H9 (cell line): ENCODE data around the gene RTN4R. TPM values are rescaled to one million over a fixed set of nuclear protein-coding genes. Genes with fewer than 3 reads are reported as not detected.

Experiments
- DNase-seq: peaks from one replicate; pipeline ENCODE4 v3.0.0-alpha.2; 2017
- H2AFZ ChIP-seq: one replicate; pipeline ENCODE4 v1.6.1; 2013; ENCODE audit warnings: mild to moderate bottlenecking, low read length, control low read depth, moderate library complexity
- H2AK5ac ChIP-seq: 2 replicates; pipeline ENCODE4 v1.6.1; 2013; ENCODE audit warnings: low read length, control low read depth, mixed read lengths; ENCODE audit not compliant: insufficient read length
- H2BK120ac ChIP-seq: one replicate; pipeline ENCODE4 v1.6.1; 2013; ENCODE audit warnings: low read depth, mild to moderate bottlenecking, low read length, control low read depth, inconsistent platforms; ENCODE audit not compliant: poor library complexity, severe bottlenecking
- H2BK12ac ChIP-seq: 2 replicates; pipeline ENCODE4 v1.6.1; 2013; ENCODE audit warnings: low read length, control low read depth, mixed read lengths, low read depth; ENCODE audit not compliant: insufficient read length
- H2BK15ac ChIP-seq: 2 replicates; pipeline ENCODE4 v1.6.1; 2013; ENCODE audit warnings: low read depth, low read length, control low read depth
- H2BK20ac ChIP-seq: one replicate; pipeline ENCODE4 v1.6.1; 2013; ENCODE audit warnings: low read depth, mild to moderate bottlenecking, low read length, control low read depth, inconsistent platforms; ENCODE audit not compliant: poor library complexity, severe bottlenecking
- H2BK5ac ChIP-seq: 2 replicates; pipeline ENCODE4 v1.6.1; 2013; ENCODE audit warnings: low read length, control low read depth, mixed read lengths; ENCODE audit not compliant: insufficient read length
- H3K14ac ChIP-seq: 2 replicates; pipeline ENCODE4 v1.6.1; 2013; ENCODE audit warnings: low read length, control low read depth; ENCODE audit not compliant: insufficient read depth
- H3K18ac ChIP-seq: 2 replicates; pipeline ENCODE4 v1.6.1; 2013; ENCODE audit warnings: low read depth, mild to moderate bottlenecking, mixed read lengths, low read length, control low read depth; ENCODE audit not compliant: insufficient read length
- H3K23ac ChIP-seq: 2 replicates; pipeline ENCODE4 v1.6.1; 2013; ENCODE audit warnings: low read length, control low read depth, mixed read lengths, low read depth; ENCODE audit not compliant: insufficient read length
- H3K23me2 ChIP-seq: 2 replicates; pipeline ENCODE4 v1.6.1; 2013; ENCODE audit warnings: low read depth, mild to moderate bottlenecking, mixed read lengths, low read length, control low read depth; ENCODE audit not compliant: insufficient read length, poor library complexity, severe bottlenecking
- H3K27ac ChIP-seq: 2 replicates; pipeline ENCODE4 v1.5.1; 2013; ENCODE audit warnings: low read length, control low read depth, mixed read lengths, low read depth; ENCODE audit not compliant: insufficient read length
- H3K27me3 ChIP-seq: 2 replicates; pipeline ENCODE4 v1.6.1; 2013; ENCODE audit warnings: low read length, control low read depth, inconsistent platforms; ENCODE audit not compliant: insufficient read depth
- H3K4ac ChIP-seq: 2 replicates; pipeline ENCODE4 v1.6.1; 2013; ENCODE audit warnings: low read depth, mild to moderate bottlenecking, control low read depth, inconsistent platforms, low read length, moderate library complexity
- H3K4me1 ChIP-seq: 2 replicates; pipeline ENCODE4 v1.6.1; 2013; ENCODE audit warnings: low read length, control low read depth, inconsistent platforms; ENCODE audit not compliant: insufficient read depth
- H3K4me2 ChIP-seq: 2 replicates; pipeline ENCODE4 v1.6.1; 2013; ENCODE audit warnings: low read length, control low read depth, mixed read lengths; ENCODE audit not compliant: insufficient read length, insufficient read depth
- H3K56ac ChIP-seq: 2 replicates; pipeline ENCODE4 v1.6.1; 2013; ENCODE audit warnings: low read depth, mild to moderate bottlenecking, mixed read lengths, low read length, control low read depth; ENCODE audit not compliant: insufficient read length
- H3K79me1 ChIP-seq: 2 replicates; pipeline ENCODE4 v1.6.1; 2013; ENCODE audit warnings: low read depth, mild to moderate bottlenecking, moderate library complexity, low read length, control low read depth, inconsistent platforms; ENCODE audit not compliant: insufficient read depth, poor library complexity, severe bottlenecking
- H3K79me2 ChIP-seq: 2 replicates; pipeline ENCODE4 v1.6.1; 2013; ENCODE audit warnings: low read length, control low read depth, inconsistent platforms; ENCODE audit not compliant: insufficient read depth
- H3K9ac ChIP-seq: 2 replicates; pipeline ENCODE4 v1.6.1; 2013; ENCODE audit warnings: low read length, control low read depth, mixed read lengths; ENCODE audit not compliant: insufficient read length; ENCODE audit errors: extremely low read depth
- H3K9me3 ChIP-seq: one replicate; pipeline ENCODE4 v1.6.1; 2013; ENCODE audit warnings: low read depth, low read length, inconsistent platforms; ENCODE audit not compliant: control insufficient read depth
- H3T11ph ChIP-seq: one replicate; pipeline ENCODE4 v1.6.1; 2013; ENCODE audit warnings: mild to moderate bottlenecking, low read length, control low read depth, inconsistent platforms
- H4K20me1 ChIP-seq: one replicate; pipeline ENCODE4 v1.6.1; 2013; ENCODE audit not compliant: control insufficient read depth, insufficient read length, insufficient read depth
- H4K5ac ChIP-seq: 2 replicates; pipeline ENCODE4 v1.6.1; 2013; ENCODE audit warnings: low read depth, mild to moderate bottlenecking, mixed read lengths, low read length, control low read depth; ENCODE audit not compliant: insufficient read length
- H4K8ac ChIP-seq: replicated peaks from 2 replicates; pipeline ENCODE4 v1.6.1; 2013; ENCODE audit warnings: low read length, control low read depth, mixed read lengths, low read depth; ENCODE audit not compliant: insufficient read length
- H4K91ac ChIP-seq: 2 replicates; pipeline ENCODE4 v1.6.1; 2013; ENCODE audit warnings: low read depth, mild to moderate bottlenecking, moderate library complexity, mixed read lengths, low read length, control low read depth; ENCODE audit not compliant: insufficient read length
- H3K27ac Mint-ChIP-seq, 3 experiments: 2 replicates in 2 of 3; 3 replicates in 1 of 3; pipeline ENCODE4 v1.8.0; 2020 to 2021; ENCODE audit warnings: mixed read lengths in 3 of 3, mild to moderate bottlenecking in 1 of 3, moderate library complexity in 1 of 3
- H3K27me3 Mint-ChIP-seq: 2 replicates; pipeline ENCODE4 v1.8.0; 2021; ENCODE audit warnings: low read depth, mild to moderate bottlenecking, moderate library complexity, mixed read lengths
- H3K36me3 Mint-ChIP-seq, 3 experiments: 2 replicates in 2 of 3; 3 replicates in 1 of 3; pipeline ENCODE4 v1.8.0; 2020 to 2021; ENCODE audit warnings: low read depth in 3 of 3, mixed read lengths in 3 of 3; ENCODE audit not compliant: insufficient read depth in 1 of 3
- H3K4me1 Mint-ChIP-seq, 2 experiments: 2 replicates each; pipeline ENCODE4 v1.8.0; 2020; ENCODE audit warnings: mixed read lengths in 2 of 2
- H3K4me3 Mint-ChIP-seq, 2 experiments: 2 replicates in 1 of 2; 3 replicates in 1 of 2; pipeline ENCODE4 v1.8.0; 2020 to 2021; ENCODE audit warnings: mild to moderate bottlenecking in 2 of 2, mixed read lengths in 2 of 2, moderate library complexity in 1 of 2
- H3K9me3 Mint-ChIP-seq, 2 experiments: 2 replicates in 1 of 2; 3 replicates in 1 of 2; pipeline ENCODE4 v1.8.0; 2020; ENCODE audit warnings: mild to moderate bottlenecking in 2 of 2, mixed read lengths in 2 of 2, moderate library complexity in 1 of 2
- WGBS: extraction: QIAGEN DNeasy Blood & Tissue Kit; methylation state at CpG from one replicate; pipeline ENCODE4 v1.1.7; 2013; ENCODE audit warnings: missing lambda C conversion rate, low lambda C conversion rate, mixed read lengths; ENCODE audit not compliant: insufficient read length; ENCODE audit errors: extremely low coverage; 5-methylcytosine and 5-hydroxymethylcytosine counted together
- total RNA-seq: library from RNA; stranded (reverse); gene quantifications from 2 replicates; pipeline ENCODE4 v1.2.1, GENCODE V29; 2021
- TF ChIP-seq, protein P1 (sequence below): fragments of 200-600 bp; sonication (generic); conservative IDR thresholded peaks from 3 replicates; pipeline ENCODE4 v1.8.0; 2021; ENCODE audit warnings: antibody characterized with exemption, mild to moderate bottlenecking

RTN4R gene
- total RNA-seq, 1 experiment from 2014 or later = 19.0 TPM

DNA sequence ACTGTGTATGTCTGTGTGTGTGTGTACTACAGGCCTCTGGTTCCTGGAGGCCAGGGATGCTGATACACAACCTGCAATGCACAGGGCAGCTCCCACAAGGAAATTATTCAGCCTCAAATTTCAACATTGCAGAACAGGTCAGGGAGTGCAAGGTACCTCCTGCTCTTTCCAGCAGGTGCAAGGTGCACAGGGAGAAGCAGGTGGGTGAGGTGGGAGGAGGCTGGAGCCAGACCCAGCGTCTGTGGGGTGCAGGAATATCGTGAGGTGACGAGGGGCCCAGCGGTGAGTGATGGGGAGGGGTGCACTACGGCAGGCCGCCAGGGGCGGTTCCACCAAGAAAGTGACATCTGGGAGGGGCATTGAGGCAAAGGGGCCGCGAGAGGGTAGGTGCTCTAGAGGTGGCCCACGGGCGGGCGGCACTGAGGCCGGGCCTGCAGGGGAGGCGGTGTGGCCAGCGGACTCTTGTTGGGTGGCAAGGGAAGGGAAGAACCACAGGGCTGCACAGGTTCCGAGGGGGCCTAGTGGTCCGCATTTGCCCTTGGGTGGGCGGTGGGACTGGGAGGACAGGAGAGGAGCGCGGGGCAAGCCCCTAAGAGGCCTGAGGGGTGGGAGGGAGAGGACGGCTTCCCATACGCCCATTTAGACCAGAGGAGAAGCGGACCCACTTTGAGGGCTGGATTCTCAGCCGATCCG lies 30.1 kb upstream of the RTN4R start:
- no peak overlapping the region for H3K18ac ChIP-seq

More for the DNA sequence above, 30.1 kb upstream of the RTN4R start:
- no peaks in the 10 kb centered on the region for H4K20me1 ChIP-seq
- no peak overlapping the region for H2BK20ac ChIP-seq
- H3K27me3 Mint-ChIP-seq = peaks cover 67% of the 10 kb centered on the region
- no peak overlapping the region for H2AFZ ChIP-seq
- H3K9me3 ChIP-seq = no peaks in the 10 kb centered on the region
- no peak overlapping the region for H2BK12ac ChIP-seq
- H4K5ac ChIP-seq = no peak overlapping the region
- H4K91ac ChIP-seq = no peak overlapping the region
- no peaks in the 10 kb centered on the region for H3K4me1 ChIP-seq
- no peak overlapping the region for H3K27ac ChIP-seq
- no peak overlapping the region for H3K9ac ChIP-seq
- TF ChIP-seq, protein P1, sequence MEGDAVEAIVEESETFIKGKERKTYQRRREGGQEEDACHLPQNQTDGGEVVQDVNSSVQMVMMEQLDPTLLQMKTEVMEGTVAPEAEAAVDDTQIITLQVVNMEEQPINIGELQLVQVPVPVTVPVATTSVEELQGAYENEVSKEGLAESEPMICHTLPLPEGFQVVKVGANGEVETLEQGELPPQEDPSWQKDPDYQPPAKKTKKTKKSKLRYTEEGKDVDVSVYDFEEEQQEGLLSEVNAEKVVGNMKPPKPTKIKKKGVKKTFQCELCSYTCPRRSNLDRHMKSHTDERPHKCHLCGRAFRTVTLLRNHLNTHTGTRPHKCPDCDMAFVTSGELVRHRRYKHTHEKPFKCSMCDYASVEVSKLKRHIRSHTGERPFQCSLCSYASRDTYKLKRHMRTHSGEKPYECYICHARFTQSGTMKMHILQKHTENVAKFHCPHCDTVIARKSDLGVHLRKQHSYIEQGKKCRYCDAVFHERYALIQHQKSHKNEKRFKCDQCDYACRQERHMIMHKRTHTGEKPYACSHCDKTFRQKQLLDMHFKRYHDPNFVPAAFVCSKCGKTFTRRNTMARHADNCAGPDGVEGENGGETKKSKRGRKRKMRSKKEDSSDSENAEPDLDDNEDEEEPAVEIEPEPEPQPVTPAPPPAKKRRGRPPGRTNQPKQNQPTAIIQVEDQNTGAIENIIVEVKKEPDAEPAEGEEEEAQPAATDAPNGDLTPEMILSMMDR = no peak
- no peak overlapping the region for H3K4ac ChIP-seq
- H3K27me3 ChIP-seq = peaks cover 6% of the 10 kb centered on the region; the same call in 1 of the 2 replicates
- peak; percentile 41 for DNase-seq
- H2AK5ac ChIP-seq = no peak overlapping the region
- H2BK15ac ChIP-seq = no peak overlapping the region
- H3K36me3 Mint-ChIP-seq = no peaks in the 10 kb centered on the region; a peak in 1 of 7 replicates
- H4K8ac ChIP-seq = no peak overlapping the region
- no peak overlapping the region for H2BK5ac ChIP-seq
- peak overlapping the region; percentile 49 for H3K4me2 ChIP-seq
- H3K23ac ChIP-seq = no peak overlapping the region
- no peak overlapping the region for H2BK120ac ChIP-seq
- H3K9me3 Mint-ChIP-seq = no peaks in the 10 kb centered on the region
- peak overlapping the region; percentile 66 to 86 for H3K4me3 Mint-ChIP-seq
- peak overlapping the region in 1 of 3 experiments; percentile 44; a peak in 1 of 7 replicates for H3K27ac Mint-ChIP-seq
- no peaks in the 10 kb centered on the region for H3K79me2 ChIP-seq
- no peaks in the 10 kb centered on the region for H3K79me1 ChIP-seq
- no peak overlapping the region for H3T11ph ChIP-seq
- no peak overlapping the region; the same call in 1 of the 2 replicates for H3K14ac ChIP-seq
- no peak overlapping the region for H3K56ac ChIP-seq
- peaks cover 4 to 6% of the 10 kb centered on the region in 2 experiments; a peak in 3 of 4 replicates for H3K4me1 Mint-ChIP-seq
- no CpG with 5 or more reads among the region's 25 CpGs for WGBS
- peaks cover 5% of the 10 kb centered on the region for H3K23me2 ChIP-seq
